Hepatocyte (in vitro differentiated cells): ENCODE measurements around the gene DNAH6. TPM values are rescaled to one million over a fixed set of nuclear protein-coding genes. Genes with fewer than 3 reads are reported as not detected.

ENCODE experiments used
- DNase-seq: peaks from one replicate; pipeline ENCODE4 v3.0.0-alpha.2; 2016; ENCODE audit warnings: low spot score
- H2AFZ ChIP-seq: fragments of 200-600 bp; sonication (generic); 2 replicates; pipeline ENCODE4 v1.6.0; 2016; ENCODE audit warnings: antibody characterized with exemption, mild to moderate bottlenecking
- H3K27ac ChIP-seq: fragments of 200-600 bp; sonication (generic); 2 replicates; pipeline ENCODE4 v1.5.1; 2016; ENCODE audit warnings: mild to moderate bottlenecking
- H3K27me3 ChIP-seq: fragments of 200-600 bp; sonication (generic); 2 replicates; pipeline ENCODE4 v1.6.1; 2016
- H3K36me3 ChIP-seq: fragments of 200-600 bp; sonication (generic); replicated peaks from 2 replicates; pipeline ENCODE4 v1.5.1; 2016; ENCODE audit warnings: low read depth; ENCODE audit not compliant: insufficient read depth
- H3K4me1 ChIP-seq: fragments of 200-600 bp; sonication (generic); 2 replicates; pipeline ENCODE4 v1.5.1; 2016; ENCODE audit warnings: mild to moderate bottlenecking, moderate library complexity; ENCODE audit not compliant: insufficient read depth
- H3K4me2 ChIP-seq: fragments of 200-600 bp; sonication (generic); 2 replicates; pipeline ENCODE4 v1.6.0; 2016
- H3K4me3 ChIP-seq: fragments of 200-600 bp; sonication (generic); 2 replicates; pipeline ENCODE4 v1.5.1; 2016; ENCODE audit warnings: mild to moderate bottlenecking
- H3K79me2 ChIP-seq: fragments of 200-600 bp; sonication (generic); 2 replicates; pipeline ENCODE4 v1.6.0; 2017; ENCODE audit warnings: mild to moderate bottlenecking
- H3K9me2 ChIP-seq: fragments of 200-600 bp; sonication (generic); replicated peaks from 2 replicates; pipeline ENCODE4 v1.6.0; 2017; ENCODE audit warnings: mild to moderate bottlenecking; ENCODE audit not compliant: insufficient read depth
- H3K9me3 ChIP-seq: fragments of 200-600 bp; sonication (generic); 2 replicates; pipeline ENCODE4 v1.5.1; 2016; ENCODE audit warnings: low read depth, mild to moderate bottlenecking
- H4K20me1 ChIP-seq: fragments of 200-600 bp; sonication (generic); 2 replicates; pipeline ENCODE4 v1.6.0; 2016; ENCODE audit warnings: mild to moderate bottlenecking; ENCODE audit not compliant: insufficient read depth, poor library complexity, severe bottlenecking
- EZH2 ChIP-seq: fragments of 200-600 bp; sonication (generic); IDR thresholded peaks from 2 replicates; pipeline ENCODE4 v1.6.1; 2016; ENCODE audit warnings: antibody characterized with exemption, mild to moderate bottlenecking, borderline replicate concordance
- EZH2phosphoT487 ChIP-seq: fragments of 200-600 bp; sonication (generic); IDR thresholded peaks from one replicate; pipeline ENCODE4 v1.6.1; 2018; ENCODE audit warnings: antibody characterized with exemption, mild to moderate bottlenecking, low read depth, moderate library complexity; ENCODE audit not compliant: unreplicated experiment, severe bottlenecking
- whole genome bisulfite sequencing: methylation state at CpG from one replicate; pipeline ENCODE4 v1.1.6; 2016; ENCODE audit warnings: low lambda C conversion rate; ENCODE audit errors: missing lambda C conversion rate; 5-methylcytosine and 5-hydroxymethylcytosine counted together
- polyA plus RNA-seq: library from polyadenylated mRNA; unstranded; fragments of >200 nt; fragmentation: Nextera tagmentation; extraction: Ambion mirVana; gene quantifications from 2 replicates; pipeline ENCODE4 v1.2.1, GENCODE V29; 2016
- total RNA-seq: library from RNA; depleted of rRNA; stranded (reverse); fragments of >200 nt; gene quantifications from 2 replicates; pipeline ENCODE4 v1.2.3, GENCODE V29; 2014
- TF ChIP-seq, protein P1 (sequence below): fragments of 200-600 bp; sonication (generic); IDR thresholded peaks from 2 replicates; pipeline ENCODE4 v1.5.1; 2016; ENCODE audit warnings: antibody characterized with exemption, mild to moderate bottlenecking; ENCODE audit not compliant: poor library complexity

DNAH6 gene
- total and polyA plus RNA-seq, 2 experiments from 2014 or later, result 1.0 to 1.2 TPM

DNA sequence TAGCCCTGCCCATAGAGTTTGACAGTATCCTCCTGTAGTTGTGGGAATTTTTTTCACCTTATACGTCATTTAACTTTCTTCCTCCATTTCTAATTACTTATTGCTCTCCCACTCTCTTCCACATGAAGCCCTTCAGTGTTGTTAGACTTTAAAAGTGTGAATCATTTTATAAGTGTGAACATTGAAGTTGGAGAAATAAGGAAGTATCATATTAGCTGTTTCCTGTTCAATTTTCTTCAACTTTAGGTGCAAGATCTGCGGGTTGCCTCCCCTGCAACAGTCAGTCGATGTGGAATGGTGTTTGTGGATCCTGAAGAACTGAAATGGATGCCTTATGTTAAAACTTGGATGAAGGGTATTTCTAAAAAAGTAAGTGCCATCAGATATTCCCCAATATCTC lies 138.1 kb downstream of the DNAH6 start:
- Histone ChIP-seq H2AFZ (no peak overlapping the region), H3K9me2 (no peaks in the 10 kb centered on the region), H3K27me3 (no peaks in the 10 kb centered on the region), H3K9me3 (no peaks in the 10 kb centered on the region), H3K4me1 (no peaks in the 10 kb centered on the region), H3K36me3 (no peaks in the 10 kb centered on the region), H3K4me2 (no peak overlapping the region), H3K4me3 (no peak overlapping the region), H4K20me1 (no peaks in the 10 kb centered on the region), H3K27ac (no peak overlapping the region), H3K79me2 (no peaks in the 10 kb centered on the region)
- TF ChIP-seq, protein P1, sequence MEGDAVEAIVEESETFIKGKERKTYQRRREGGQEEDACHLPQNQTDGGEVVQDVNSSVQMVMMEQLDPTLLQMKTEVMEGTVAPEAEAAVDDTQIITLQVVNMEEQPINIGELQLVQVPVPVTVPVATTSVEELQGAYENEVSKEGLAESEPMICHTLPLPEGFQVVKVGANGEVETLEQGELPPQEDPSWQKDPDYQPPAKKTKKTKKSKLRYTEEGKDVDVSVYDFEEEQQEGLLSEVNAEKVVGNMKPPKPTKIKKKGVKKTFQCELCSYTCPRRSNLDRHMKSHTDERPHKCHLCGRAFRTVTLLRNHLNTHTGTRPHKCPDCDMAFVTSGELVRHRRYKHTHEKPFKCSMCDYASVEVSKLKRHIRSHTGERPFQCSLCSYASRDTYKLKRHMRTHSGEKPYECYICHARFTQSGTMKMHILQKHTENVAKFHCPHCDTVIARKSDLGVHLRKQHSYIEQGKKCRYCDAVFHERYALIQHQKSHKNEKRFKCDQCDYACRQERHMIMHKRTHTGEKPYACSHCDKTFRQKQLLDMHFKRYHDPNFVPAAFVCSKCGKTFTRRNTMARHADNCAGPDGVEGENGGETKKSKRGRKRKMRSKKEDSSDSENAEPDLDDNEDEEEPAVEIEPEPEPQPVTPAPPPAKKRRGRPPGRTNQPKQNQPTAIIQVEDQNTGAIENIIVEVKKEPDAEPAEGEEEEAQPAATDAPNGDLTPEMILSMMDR, result no peak
- TF ChIP-seq EZH2phosphoT487, result no peak
- no peak for TF ChIP-seq EZH2
- DNase-seq, result no peak
- 91% methylated on average over 3 of the region's 3 CpGs for WGBS

- Histone ChIP-seq H3K9me2 (no peaks in the 10 kb centered on the region), H3K79me2 (no peaks in the 10 kb centered on the region), H4K20me1 (no peaks in the 10 kb centered on the region), H3K4me3 (no peak overlapping the region), H3K36me3 (no peaks in the 10 kb centered on the region), H3K27me3 (no peaks in the 10 kb centered on the region), H3K9me3 (no peaks in the 10 kb centered on the region), H3K4me2 (no peak overlapping the region), H3K27ac (no peak overlapping the region), H3K4me1 (no peaks in the 10 kb centered on the region), H2AFZ (no peak overlapping the region)
- WGBS, result 81% methylated on average over 5 of the region's 5 CpGs
- TF ChIP-seq, protein P1, result no peak
- TF ChIP-seq EZH2 (no peak), EZH2phosphoT487 (no peak)
- no peak for DNase-seq
These were observed 152.8 kb downstream of the DNAH6 start for GRCh38 chr2:84669122-84669521.

DNA sequence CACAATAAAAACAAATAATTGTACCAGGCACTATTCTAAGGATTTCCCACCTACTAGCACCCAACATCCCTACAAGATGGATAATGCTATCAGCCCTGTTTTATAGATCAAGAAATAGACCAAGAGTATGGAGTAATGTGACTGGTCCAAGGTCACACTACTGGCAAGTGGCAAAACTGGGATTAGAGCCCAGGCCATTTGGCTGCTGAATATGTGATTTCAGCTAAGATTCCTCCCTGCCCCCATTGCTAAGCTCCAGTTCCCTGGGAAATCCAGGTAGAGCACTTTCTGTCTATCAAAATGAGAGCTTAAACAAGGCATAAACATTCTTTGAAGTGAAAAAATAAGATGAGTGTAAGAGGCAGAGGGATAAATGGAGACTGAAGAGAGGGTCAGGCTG lies 157.8 kb downstream of the DNAH6 start:
- TF ChIP-seq, protein P1, result no peak
- Histone ChIP-seq H3K79me2 (no peaks in the 10 kb centered on the region), H3K27ac (no peak overlapping the region), H3K27me3 (no peaks in the 10 kb centered on the region), H3K36me3 (no peaks in the 10 kb centered on the region), H3K9me2 (no peaks in the 10 kb centered on the region), H4K20me1 (no peaks in the 10 kb centered on the region), H3K4me3 (no peak overlapping the region), H3K4me2 (no peak overlapping the region), H3K4me1 (no peaks in the 10 kb centered on the region), H3K9me3 (no peaks in the 10 kb centered on the region), H2AFZ (no peak overlapping the region)
- DNase-seq, result no peak

DNA sequence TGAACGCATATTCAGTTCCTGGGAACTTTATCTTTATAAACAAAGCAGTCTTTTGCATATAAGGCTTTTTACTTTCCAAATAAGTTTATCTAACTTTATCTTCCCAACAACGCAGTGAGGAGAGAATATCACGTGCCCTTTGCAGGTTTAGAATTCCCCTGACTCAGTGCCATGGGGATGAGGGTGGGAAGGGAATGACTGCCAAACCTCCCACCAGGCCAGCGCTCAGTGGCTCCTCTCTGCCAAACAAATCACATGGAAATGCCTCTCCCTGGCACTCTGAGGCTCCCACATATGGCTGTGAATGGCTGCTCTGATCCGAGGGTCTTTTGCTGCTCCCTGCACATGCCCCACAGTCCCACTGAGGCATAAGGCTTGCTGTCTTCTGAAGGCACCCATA lies 158.3 kb downstream of the DNAH6 start:
- H3K79me2 ChIP-seq, result no peaks in the 10 kb centered on the region
- no peaks in the 10 kb centered on the region for H3K4me1 ChIP-seq
- no peaks in the 10 kb centered on the region for H3K27me3 ChIP-seq
- H3K9me2 ChIP-seq, result no peaks in the 10 kb centered on the region
- DNase-seq, result no peak
- 82% methylated on average over 5 of the region's 5 CpGs for WGBS
- no peak overlapping the region for H3K27ac ChIP-seq
- H4K20me1 ChIP-seq, result no peaks in the 10 kb centered on the region
- no peak overlapping the region for H3K4me2 ChIP-seq
- H3K9me3 ChIP-seq, result no peaks in the 10 kb centered on the region
- no peak overlapping the region for H2AFZ ChIP-seq
- no peaks in the 10 kb centered on the region for H3K36me3 ChIP-seq
- H3K4me3 ChIP-seq, result no peak overlapping the region
- TF ChIP-seq EZH2 (no peak), EZH2phosphoT487 (no peak)
- TF ChIP-seq, protein P1, result no peak
